Neuronal stem cell (in vitro differentiated cells): ENCODE data around the gene ZIC4.
A peak's percentile ranks its signal among the peaks of the same experiment; 100 is the strongest.

ENCODE experiments used
- DNase-seq: peaks from one replicate; pipeline ENCODE4 v3.0.0-alpha.2; 2013; ENCODE audit warnings: low spot score
- H2AFZ ChIP-seq: one replicate; pipeline ENCODE4 v1.6.1; 2013; ENCODE audit warnings: mild to moderate bottlenecking, low read length, inconsistent platforms
- H2AK5ac ChIP-seq: 2 replicates; pipeline ENCODE4 v1.6.1; 2013; ENCODE audit warnings: low read depth, mild to moderate bottlenecking, inconsistent platforms, low read length, moderate library complexity, mixed read lengths
- H2BK120ac ChIP-seq: 2 replicates; pipeline ENCODE4 v1.6.1; 2013; ENCODE audit warnings: low read depth, mild to moderate bottlenecking, inconsistent platforms, low read length, moderate library complexity, mixed read lengths
- H2BK12ac ChIP-seq: one replicate; pipeline ENCODE4 v1.6.1; 2013; ENCODE audit warnings: low read length, inconsistent platforms
- H2BK15ac ChIP-seq: 2 replicates; pipeline ENCODE4 v1.6.1; 2013; ENCODE audit warnings: mild to moderate bottlenecking, low read length, inconsistent platforms, mixed read lengths
- H2BK5ac ChIP-seq: one replicate; pipeline ENCODE4 v1.6.1; 2013; ENCODE audit warnings: inconsistent platforms, mild to moderate bottlenecking, low read length, moderate library complexity
- H3K14ac ChIP-seq: one replicate; pipeline ENCODE4 v1.6.1; 2013; ENCODE audit warnings: low read length, inconsistent platforms
- H3K18ac ChIP-seq: 2 replicates; pipeline ENCODE4 v1.6.1; 2013; ENCODE audit warnings: low read length, inconsistent platforms
- H3K23ac ChIP-seq: 2 replicates; pipeline ENCODE4 v1.6.1; 2013; ENCODE audit warnings: low read depth, mild to moderate bottlenecking, mixed read lengths, low read length, inconsistent platforms; ENCODE audit not compliant: poor library complexity
- H3K27ac ChIP-seq: replicated peaks from 3 replicates; pipeline ENCODE4 v1.5.1; 2013; ENCODE audit warnings: low read length, inconsistent platforms
- H3K27me3 ChIP-seq, 3 experiments: 2 replicates each; pipeline ENCODE4 v1.6.1; 2013; ENCODE audit warnings: low read length in 3 of 3, mild to moderate bottlenecking in 2 of 3, inconsistent platforms in 1 of 3, low read depth in 1 of 3, mixed read lengths in 1 of 3, moderate library complexity in 1 of 3; ENCODE audit not compliant: control insufficient read depth in 3 of 3, insufficient read depth in 3 of 3
- H3K36me3 ChIP-seq, 2 donors: replicated peaks in 1 of 2; 2 replicates each; pipeline ENCODE4 v1.6.1; 2013; ENCODE audit warnings: low read length in 2 of 2; ENCODE audit not compliant: control insufficient read depth in 2 of 2, insufficient read depth in 2 of 2
- H3K4ac ChIP-seq: 2 replicates; pipeline ENCODE4 v1.6.1; 2013; ENCODE audit warnings: inconsistent platforms, mild to moderate bottlenecking, low read length, moderate library complexity
- H3K4me1 ChIP-seq, 2 donors: 1 replicate in 1 of 2; 2 replicates in 1 of 2; pipeline ENCODE4 v1.6.1; 2013; ENCODE audit warnings: low read length in 2 of 2, low read depth in 1 of 2; ENCODE audit not compliant: control insufficient read depth in 2 of 2, insufficient read depth in 1 of 2
- H3K4me2 ChIP-seq: one replicate; pipeline ENCODE4 v1.6.1; 2013; ENCODE audit warnings: mild to moderate bottlenecking, low read length, inconsistent platforms; ENCODE audit not compliant: insufficient read depth, poor library complexity, severe bottlenecking
- H3K4me3 ChIP-seq, 2 donors: 2 replicates each; pipeline ENCODE4 v1.5.1; 2013; ENCODE audit warnings: low read length in 2 of 2, mild to moderate bottlenecking in 2 of 2, inconsistent platforms in 1 of 2, moderate library complexity in 1 of 2
- H3K79me1 ChIP-seq: one replicate; pipeline ENCODE4 v1.6.1; 2013; ENCODE audit warnings: low read depth, mild to moderate bottlenecking, inconsistent platforms, low read length, moderate library complexity
- H3K9ac ChIP-seq: one replicate; pipeline ENCODE4 v1.6.1; 2013; ENCODE audit warnings: mild to moderate bottlenecking, low read depth, low read length, inconsistent platforms; ENCODE audit not compliant: poor library complexity
- H3K9me3 ChIP-seq, 2 donors: replicated peaks in 1 of 2; 2 replicates each; pipeline versions ENCODE3 to v1.6.1; 2013; ENCODE audit warnings: low read length in 2 of 2, mild to moderate bottlenecking in 2 of 2, inconsistent platforms in 1 of 2, low read depth in 1 of 2, mixed read lengths in 1 of 2, moderate library complexity in 1 of 2; ENCODE audit not compliant: control insufficient read depth in 2 of 2, insufficient read depth in 1 of 2
- H4K8ac ChIP-seq: one replicate; pipeline ENCODE4 v1.6.1; 2013; ENCODE audit warnings: low read depth, mild to moderate bottlenecking, inconsistent platforms, low read length, moderate library complexity
- H4K91ac ChIP-seq: one replicate; pipeline ENCODE4 v1.6.1; 2013; ENCODE audit warnings: low read length, low read depth, mild to moderate bottlenecking, inconsistent platforms; ENCODE audit not compliant: poor library complexity
- WGBS, 2 donors: extraction: QIAGEN DNeasy Blood & Tissue Kit; methylation state at CpG; one replicate each; pipeline ENCODE4 v1.1.7; 2013; ENCODE audit warnings: missing lambda C conversion rate in 2 of 2, mixed read lengths in 1 of 2; ENCODE audit not compliant: insufficient read length in 2 of 2, insufficient replicate concordance in 1 of 2; ENCODE audit errors: extremely low coverage in 2 of 2; 5-methylcytosine and 5-hydroxymethylcytosine counted together

ZIC4 gene

DNA sequence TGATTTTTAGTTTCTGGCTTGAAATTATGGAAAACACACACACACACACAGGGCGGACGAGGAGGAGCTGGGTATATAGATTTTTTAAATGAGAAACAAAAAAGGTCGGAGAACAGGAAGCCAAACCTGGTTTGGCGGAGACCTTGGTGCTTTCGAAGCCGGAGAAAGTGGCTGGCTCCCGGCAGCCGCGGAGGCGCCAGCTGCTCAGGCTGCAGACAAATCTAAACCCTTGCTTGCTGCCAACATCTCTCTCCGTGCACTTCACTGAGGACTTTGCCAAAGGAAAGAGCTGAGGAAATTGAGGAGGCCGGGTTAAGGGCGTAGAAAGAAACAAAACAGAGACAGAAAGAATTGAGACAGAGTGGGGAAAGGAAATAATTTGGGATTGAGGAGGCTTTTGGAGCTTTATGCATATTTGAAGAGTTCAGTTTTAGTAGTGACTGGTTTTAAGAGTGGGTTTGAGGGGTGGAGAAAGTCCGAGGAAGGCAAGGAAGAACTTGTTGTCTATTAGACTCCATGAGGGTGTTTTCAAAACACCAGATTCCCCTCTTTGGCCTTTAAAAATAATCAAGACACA lies 5.0 kb upstream of the ZIC4 start:
- Histone ChIP-seq H3K9me3 (peaks cover 0 to 13% of the 10 kb centered on the region in 2 donors), H4K8ac (no peak overlapping the region), H2AFZ (peak overlapping the region; percentile 91), H2BK120ac (no peak overlapping the region), H2BK12ac (no peak overlapping the region), H3K4me2 (peak overlapping the region; percentile 85), H2AK5ac (peak overlapping the region; percentile 54), H3K9ac (no peak overlapping the region), H3K4ac (no peak overlapping the region), H4K91ac (no peak overlapping the region), H3K4me1 (peaks cover 8 to 24% of the 10 kb centered on the region in 2 donors), H3K36me3 (peaks cover 0 to 34% of the 10 kb centered on the region in 2 donors), H2BK5ac (no peak overlapping the region), H3K27ac (no peak overlapping the region), H3K4me3 (peak overlapping the region; percentile 61 to 76), H3K27me3 (peaks cover 19 to 81% (median 26%) of the 10 kb centered on the region in 3 experiments), H2BK15ac (peak overlapping the region; percentile 63), H3K18ac (no peak overlapping the region), H3K23ac (no peak overlapping the region), H3K14ac (no peak overlapping the region), H3K79me1 (peaks cover 11% of the 10 kb centered on the region)
- DNase-seq, result peak; percentile 44
- WGBS, 2 donors, result no CpG with 5 or more reads among the region's 14 CpGs

GRCh38 chr3:147410526-147411237 lies 4.3 kb upstream of the ZIC4 start:
- H2BK12ac ChIP-seq, result peak overlapping the region; percentile 82
- peak overlapping the region; percentile 84 for H3K18ac ChIP-seq
- no peak overlapping the region for H3K14ac ChIP-seq
- peak overlapping the region; percentile 61 to 76 for H3K4me3 ChIP-seq
- H3K36me3 ChIP-seq, result peaks cover 0 to 31% of the 10 kb centered on the region in 2 donors
- H3K4me1 ChIP-seq, result peaks cover 8 to 24% of the 10 kb centered on the region in 2 donors
- no CpG with 5 or more reads among the region's 61 CpGs for WGBS, 2 donors
- H3K9ac ChIP-seq, result peak overlapping the region; percentile 72
- H2BK5ac ChIP-seq, result peak overlapping the region; percentile 48
- H3K27ac ChIP-seq, result no peak overlapping the region
- H3K27me3 ChIP-seq, result peaks cover 25 to 88% (median 28%) of the 10 kb centered on the region in 3 experiments
- DNase-seq, result peak; percentile 32
- peak overlapping the region; percentile 41 for H2BK120ac ChIP-seq
- H2AFZ ChIP-seq, result peak overlapping the region; percentile 91
- H3K23ac ChIP-seq, result peak overlapping the region; percentile 87
- H4K91ac ChIP-seq, result no peak overlapping the region
- H3K79me1 ChIP-seq, result peaks cover 13% of the 10 kb centered on the region
- H3K4me2 ChIP-seq, result peak overlapping the region; percentile 85
- H3K9me3 ChIP-seq, result peaks cover 0 to 13% of the 10 kb centered on the region in 2 donors
- no peak overlapping the region for H4K8ac ChIP-seq
- H2AK5ac ChIP-seq, result peak overlapping the region; percentile 93
- H3K4ac ChIP-seq, result no peak overlapping the region
- H2BK15ac ChIP-seq, result peak overlapping the region; percentile 63

- peaks cover 13% of the 10 kb centered on the region for H3K79me1 ChIP-seq
- peak overlapping the region; percentile 84 for H3K18ac ChIP-seq
- H3K27ac ChIP-seq, result no peak overlapping the region
- no peak overlapping the region for H4K8ac ChIP-seq
- no CpG with 5 or more reads among the region's 52 CpGs for WGBS, 2 donors
- H3K14ac ChIP-seq, result peak overlapping the region; percentile 87
- H3K4ac ChIP-seq, result no peak overlapping the region
- peak overlapping the region; percentile 91 for H2AFZ ChIP-seq
- peak overlapping the region; percentile 63 to 76 for H3K4me3 ChIP-seq
- peak overlapping the region; percentile 48 for H2BK5ac ChIP-seq
- peaks cover 8 to 27% of the 10 kb centered on the region in 2 donors for H3K4me1 ChIP-seq
- peak overlapping the region; percentile 41 for H2BK120ac ChIP-seq
- peaks cover 0 to 27% of the 10 kb centered on the region in 2 donors for H3K36me3 ChIP-seq
- H3K9me3 ChIP-seq, result peaks cover 0 to 13% of the 10 kb centered on the region in 2 donors
- peak overlapping the region; percentile 72 for H3K9ac ChIP-seq
- H3K4me2 ChIP-seq, result peak overlapping the region; percentile 85
- no peak for DNase-seq
- peak overlapping the region; percentile 87 for H3K23ac ChIP-seq
- peak overlapping the region; percentile 82 for H2BK12ac ChIP-seq
- peaks cover 30 to 90% (median 31%) of the 10 kb centered on the region in 3 experiments for H3K27me3 ChIP-seq
- H2AK5ac ChIP-seq, result peak overlapping the region; percentile 93
- no peak overlapping the region for H4K91ac ChIP-seq
- no peak overlapping the region for H2BK15ac ChIP-seq
Measured at GRCh38 chr3:147410116-147410525, 3.8 kb upstream of the ZIC4 start.
